ENCODE results near the gene DDX28. TPM values are rescaled to one million over a fixed set of nuclear protein-coding genes. Genes with fewer than 3 reads are reported as not detected.

The DDX28 gene
- total RNA-seq, 1 experiment from 2014 or later, result 16.8 TPM

- Mint-ChIP-seq H3K36me3 (ENCODE audit: insufficient read depth, unreplicated experiment) (peaks cover 10% of the 10 kb centered on the region), H3K4me1 (ENCODE audit: low read depth, unreplicated experiment) (no peaks in the 10 kb centered on the region), H3K9me3 (ENCODE audit: low read depth, unreplicated experiment) (no peaks in the 10 kb centered on the region), H3K27ac (ENCODE audit: unreplicated experiment) (no peak overlapping the region), H3K27me3 (ENCODE audit: unreplicated experiment) (no peaks in the 10 kb centered on the region), H3K4me3 (ENCODE audit: low read depth, unreplicated experiment) (no peak overlapping the region)
- BruUV-seq (replicated peaks), result no TSS peak
- no peak for TF ChIP-seq CTCF (IDR thresholded peaks at IDR 0.05; ENCODE audit: unreplicated experiment)
- intact Hi-C loops (cut with micrococcal nuclease; ENCODE audit: unreplicated experiment), result no loop called here
- no peak for DNase-seq
- CTCF ChIA-PET, result interaction anchor here (0.6 to 1.0 kb wide), 2 partner anchors 13 to 27 kb away, joined by 3 read pairs; no protein-coding TSS in a partner anchor
Measured at GRCh38 chr16:68070806-68071517, 47.9 kb upstream of the DDX28 start.

- intact Hi-C loops (cut with micrococcal nuclease; ENCODE audit: unreplicated experiment), result no loop called here
- no peak overlapping the region for H3K4me3 Mint-ChIP-seq (ENCODE audit: low read depth, unreplicated experiment)
- DNase-seq, result no peak
- H3K27me3 Mint-ChIP-seq (ENCODE audit: unreplicated experiment), result no peaks in the 10 kb centered on the region
- CTCF ChIA-PET, result interaction anchor here (1.0 kb wide), 1 partner anchor 14 kb away, joined by 3 read pairs; no protein-coding TSS in a partner anchor
- no peaks in the 10 kb centered on the region for H3K9me3 Mint-ChIP-seq (ENCODE audit: low read depth, unreplicated experiment)
- H3K4me1 Mint-ChIP-seq (ENCODE audit: low read depth, unreplicated experiment), result no peaks in the 10 kb centered on the region
- TF ChIP-seq CTCF (IDR thresholded peaks at IDR 0.05; ENCODE audit: unreplicated experiment), result no peak
- BruUV-seq (replicated peaks), result no TSS peak
- peaks cover 10% of the 10 kb centered on the region for H3K36me3 Mint-ChIP-seq (ENCODE audit: insufficient read depth, unreplicated experiment)
- H3K27ac Mint-ChIP-seq (ENCODE audit: unreplicated experiment), result no peak overlapping the region
Measured at GRCh38 chr16:68070249-68070730, 47.3 kb upstream of the DDX28 start.

GRCh38 chr16:68069511-68070248 lies 46.6 kb upstream of the DDX28 start:
- TF ChIP-seq CTCF (IDR thresholded peaks at IDR 0.05; ENCODE audit: unreplicated experiment), result no peak
- Mint-ChIP-seq H3K9me3 (ENCODE audit: low read depth, unreplicated experiment) (no peaks in the 10 kb centered on the region), H3K4me3 (ENCODE audit: low read depth, unreplicated experiment) (no peak overlapping the region), H3K4me1 (ENCODE audit: low read depth, unreplicated experiment) (peaks cover 5% of the 10 kb centered on the region), H3K27ac (ENCODE audit: unreplicated experiment) (no peak overlapping the region), H3K27me3 (ENCODE audit: unreplicated experiment) (no peaks in the 10 kb centered on the region), H3K36me3 (ENCODE audit: insufficient read depth, unreplicated experiment) (peaks cover 13% of the 10 kb centered on the region)
- intact Hi-C loops (cut with micrococcal nuclease; ENCODE audit: unreplicated experiment), result no loop called here
- CTCF ChIA-PET, result interaction anchor here (0.6 to 1.4 kb wide), 2 partner anchors 8 to 155 kb away, joined by 3 read pairs; no protein-coding TSS in a partner anchor
- DNase-seq, result no peak
- no TSS peak for BruUV-seq (replicated peaks)

GRCh38 chr16:68068926-68069325 lies 45.9 kb upstream of the DDX28 start:
- CTCF ChIA-PET, result interaction anchor here (0.6 to 1.4 kb wide), 5 partner anchors 9 to 281 kb away, joined by 3 to 9 read pairs (median 4); no protein-coding TSS in a partner anchor
- H3K36me3 Mint-ChIP-seq (ENCODE audit: insufficient read depth, unreplicated experiment), result peaks cover 12% of the 10 kb centered on the region

More at GRCh38 chr16:68068926-68069325, 45.9 kb upstream of the DDX28 start:
- Mint-ChIP-seq H3K9me3 (ENCODE audit: low read depth, unreplicated experiment) (no peaks in the 10 kb centered on the region), H3K27me3 (ENCODE audit: unreplicated experiment) (no peaks in the 10 kb centered on the region), H3K27ac (ENCODE audit: unreplicated experiment) (no peak overlapping the region), H3K4me3 (ENCODE audit: low read depth, unreplicated experiment) (no peak overlapping the region), H3K4me1 (ENCODE audit: low read depth, unreplicated experiment) (peaks cover 9% of the 10 kb centered on the region)
- no peak for DNase-seq
- intact Hi-C loops (cut with micrococcal nuclease; ENCODE audit: unreplicated experiment), result no loop called here
- no TSS peak for BruUV-seq (replicated peaks)
- no peak for TF ChIP-seq CTCF (IDR thresholded peaks at IDR 0.05; ENCODE audit: unreplicated experiment)
